Adrenal gland (tissue), 12 donors: ENCODE results near the gene PTCD2. TPM values are rescaled to one million over a fixed set of nuclear protein-coding genes. Genes with fewer than 3 reads are reported as not detected.
A peak's percentile ranks its signal among the peaks of the same experiment; 100 is the strongest.

Source experiments
- DNase-seq, 7 donors: peaks; one replicate each; pipeline ENCODE4 v3.0.0-alpha.2; 2019 to 2020
- H3K27ac ChIP-seq, 5 donors: fragments of 200-600 bp; sonication (generic) in 4 of 5; 1 replicate in 3 of 5; 2 replicates in 2 of 5; pipeline versions ENCODE4 v1.5.1 to v1.8.0; 2016 to 2020; ENCODE audit warnings: mild to moderate bottlenecking in 1 of 5
- H3K27me3 ChIP-seq: fragments of 200-600 bp; 2 replicates; pipeline ENCODE4 v1.8.0; 2021
- H3K36me3 ChIP-seq, 2 donors: fragments of 200-600 bp; replicated peaks in 1 of 2; 1 replicate in 1 of 2; 2 replicates in 1 of 2; pipeline versions ENCODE4 v1.5.1 to v1.8.0; 2018 to 2022
- H3K4me1 ChIP-seq, 2 donors: fragments of 200-600 bp; replicated peaks in 1 of 2; 1 replicate in 1 of 2; 2 replicates in 1 of 2; pipeline versions ENCODE4 v1.5.1 to v1.8.0; 2018 to 2021
- H3K4me3 ChIP-seq, 4 donors: fragments of 200-600 bp; sonication (generic) in 3 of 4; one replicate each; pipeline ENCODE4 v1.5.1; 2016 to 2018
- H3K9me3 ChIP-seq, 3 donors: fragments of 200-600 bp; sonication (generic) in 1 of 3; replicated peaks in 1 of 3; 1 replicate in 2 of 3; 2 replicates in 1 of 3; pipeline versions ENCODE4 v1.5.1 to v1.8.0; 2016 to 2021
- CTCF ChIP-seq, 6 experiments: fragments of 450-650 bp in 4 of 6; fragments of 200-600 bp in 2 of 6; sonication (generic) in 1 of 6; IDR thresholded peaks; 1 replicate in 5 of 6; 2 replicates in 1 of 6; pipeline versions ENCODE4 v1.5.1 to v1.8.0; 2016 to 2021; ENCODE audit warnings: antibody characterized with exemption in 6 of 6, mild to moderate bottlenecking in 2 of 6, moderate library complexity in 1 of 6
- POLR2A ChIP-seq, 2 donors: fragments of 450-650 bp; IDR thresholded peaks; one replicate each; pipeline ENCODE4 v1.6.1; 2017; ENCODE audit warnings: antibody characterized with exemption in 2 of 2, mild to moderate bottlenecking in 2 of 2, moderate library complexity in 1 of 2
- WGBS, 4 donors: extraction: QIAGEN DNeasy Blood & Tissue Kit in 2 of 4; methylation state at CpG; one replicate each; pipeline versions ENCODE4 v1.1.5 to v1.1.7; 2013 to 2017; 5-methylcytosine and 5-hydroxymethylcytosine counted together
- intact Hi-C, 2 donors: fragments of 100-400 bp; cut with DNase I; formaldehyde crosslinking; loops; one replicate each; pipeline versions ENCODE4 v1.14.1 to v1.15.0; 2022 to 2023
- polyA plus RNA-seq, 3 donors: library from polyadenylated mRNA; stranded (reverse); fragments of 200-250 nt in 2 of 3; fragments of 350-450 nt in 1 of 3; fragmentation: Illumina TruSeq in 1 of 3; extraction: RNeasy Lipid Tissue Mini Kit (QIAGEN cat#74804) in 1 of 3; gene quantifications; one replicate each; pipeline ENCODE4 v1.2.3, GENCODE V29; 2013 to 2014
- total RNA-seq, 9 donors: library from RNA; depleted of rRNA in 4 of 9; stranded (reverse); fragments of >200 nt in 4 of 9; fragments of 120-200 nt in 1 of 9; fragmentation: NEBNext Ultra II Directional in 1 of 9; extraction: Animal tissue kit (Norgen Biotek cat#: 25700) in 1 of 9; gene quantifications; one replicate each; pipeline versions ENCODE4 v1.1.0 to v1.2.4, GENCODE V29; 2013 to 2023
- donor health status: healthy with polysubstance abuse.
- donor health status: Bipolar disorder and iron deficiency.
- donor health status: DM: yes; HTN: yes; CAD: no.
- donor health status: DM: no; HTN: no; CAD: no.
- donor health status: DM: no; HTN: no; CAD: no.
- donor health status: DM: yes; HTN: yes; CAD: no.

PTCD2 gene
- total and polyA plus RNA-seq, 12 donors: 1.7 to 20.6 (median 14.2) TPM

GRCh38 chr5:72281764-72282499, 38.2 kb upstream of the PTCD2 start:
- Histone ChIP-seq H3K27me3 (no peaks in the 10 kb centered on the region), H3K9me3 (no peaks in the 10 kb centered on the region), H3K4me1 (peaks cover 28 to 55% of the 10 kb centered on the region in 2 donors), H3K27ac (peak overlapping the region in 4 of 5 donors; percentile 65 to 75 (median 69)), H3K4me3 (peak overlapping the region in 1 of 4 donors; percentile 23), H3K36me3 (no peaks in the 10 kb centered on the region)
- TF ChIP-seq CTCF (IDR thresholded peaks at IDR 0.05) (no peak), POLR2A (IDR thresholded peaks at IDR 0.05) (peak in 1 of 2 donors; percentile 44)
- WGBS, 4 donors: 41 to 48% (median 46%) methylated on average over 3 of the region's 3 CpGs
- intact Hi-C loops: no loop called here
- DNase-seq: no peak

GRCh38 chr5:72282878-72283277, 37.3 kb upstream of the PTCD2 start:
- DNase-seq: peak; percentile 33 to 69 (median 57)
- H3K27ac ChIP-seq: peak overlapping the region in 4 of 5 donors; percentile 65 to 75 (median 70)
- 27 to 52% (median 35%) methylated on average over 2 of the region's 2 CpGs for WGBS, 4 donors
- H3K27me3 ChIP-seq: no peaks in the 10 kb centered on the region
- peaks cover 28 to 55% of the 10 kb centered on the region in 2 donors for H3K4me1 ChIP-seq
- H3K4me3 ChIP-seq: peak overlapping the region in 1 of 4 donors; percentile 23
- H3K9me3 ChIP-seq: no peaks in the 10 kb centered on the region
- TF ChIP-seq POLR2A (IDR thresholded peaks at IDR 0.05) (no peak), CTCF (IDR thresholded peaks at IDR 0.05) (no peak)
- H3K36me3 ChIP-seq: no peaks in the 10 kb centered on the region
- intact Hi-C loops: no loop called here

GRCh38 chr5:72283358-72283757, 36.8 kb upstream of the PTCD2 start:
- Histone ChIP-seq H3K9me3 (no peaks in the 10 kb centered on the region), H3K4me1 (peaks cover 28 to 55% of the 10 kb centered on the region in 2 donors), H3K36me3 (no peaks in the 10 kb centered on the region), H3K27me3 (no peaks in the 10 kb centered on the region), H3K27ac (peak overlapping the region in 4 of 5 donors; percentile 65 to 75 (median 70)), H3K4me3 (no peak overlapping the region)
- TF ChIP-seq POLR2A (IDR thresholded peaks at IDR 0.05) (no peak), CTCF (IDR thresholded peaks at IDR 0.05) (no peak)
- DNase-seq: peak; percentile 32 to 76 (median 50)
- intact Hi-C loops: no loop called here
- 40 to 58% (median 50%) methylated on average over 2 of the region's 2 CpGs for WGBS, 4 donors

- Histone ChIP-seq H3K4me3 (no peak overlapping the region), H3K27me3 (no peaks in the 10 kb centered on the region), H3K4me1 (peaks cover 28 to 51% of the 10 kb centered on the region in 2 donors), H3K9me3 (no peaks in the 10 kb centered on the region), H3K36me3 (no peaks in the 10 kb centered on the region), H3K27ac (peak overlapping the region in 1 of 5 donors; percentile 65)
- WGBS, 4 donors: 70 to 79% (median 75%) methylated on average over 3 of the region's 3 CpGs
- DNase-seq: no peak
- TF ChIP-seq CTCF (IDR thresholded peaks at IDR 0.05) (no peak), POLR2A (IDR thresholded peaks at IDR 0.05) (no peak)
- intact Hi-C loops: no loop called here
These were observed 35.4 kb upstream of the PTCD2 start for GRCh38 chr5:72284559-72285423.
